ENCODE data around the gene ADAMTS5.

- no peak for TF ChIP-seq ZNF398 (CRISPR knock-in tag; IDR thresholded peaks at IDR 0.05)
- no peak for TF ChIP-seq SP1 (CRISPR knock-in tag; IDR thresholded peaks at IDR 0.05)
- TF ChIP-seq NR3C1 (CRISPR knock-in tag; IDR thresholded peaks at IDR 0.05): no peak
- TF ChIP-seq ZFP36 (IDR thresholded peaks at IDR 0.05; ENCODE audit: low read depth, low read length, partially characterized antibody): no peak
- TF ChIP-seq EZH2 (IDR thresholded peaks at IDR 0.05; ENCODE audit: borderline replicate concordance, low read depth, low read length): no peak
- TF ChIP-seq FUS (optimal IDR thresholded peaks at IDR 0.05; ENCODE audit: low read depth, low read length): no peak
- no peak for TF ChIP-seq POLR2A (conservative IDR thresholded peaks at IDR 0.05)
Measured at GRCh38 chr21:26967062-26967913, at the start of gene ADAMTS5.

All from K562 (cell line).